ENCODE data around the gene VSIG10.

Gene VSIG10

DNA sequence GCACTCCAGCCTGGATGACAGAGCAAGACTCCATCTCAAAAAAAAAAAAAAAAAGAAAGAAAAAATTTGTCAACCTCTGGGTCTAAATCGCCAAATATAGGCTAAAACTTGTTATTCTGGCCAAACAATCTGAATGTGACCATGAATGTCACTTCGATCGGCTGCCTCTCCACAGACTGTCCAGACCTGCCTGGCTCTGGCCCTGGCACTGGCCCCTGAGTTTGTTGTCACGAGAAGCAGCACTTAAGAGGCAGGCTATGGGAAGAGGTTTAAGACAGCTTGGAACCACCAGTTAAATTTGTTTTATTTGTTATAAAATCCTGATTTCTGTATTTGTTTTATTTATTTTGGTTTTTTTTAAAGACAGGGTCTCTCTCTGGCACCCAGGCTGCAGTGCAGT is 57.4 kb downstream of the VSIG10 start:
- DNase-seq (ENCODE audit: low read depth) = no peak
- H3K4me3 ChIP-seq (ENCODE audit: low read depth, low read length) = no peak overlapping the region
- TF ChIP-seq, protein P1, sequence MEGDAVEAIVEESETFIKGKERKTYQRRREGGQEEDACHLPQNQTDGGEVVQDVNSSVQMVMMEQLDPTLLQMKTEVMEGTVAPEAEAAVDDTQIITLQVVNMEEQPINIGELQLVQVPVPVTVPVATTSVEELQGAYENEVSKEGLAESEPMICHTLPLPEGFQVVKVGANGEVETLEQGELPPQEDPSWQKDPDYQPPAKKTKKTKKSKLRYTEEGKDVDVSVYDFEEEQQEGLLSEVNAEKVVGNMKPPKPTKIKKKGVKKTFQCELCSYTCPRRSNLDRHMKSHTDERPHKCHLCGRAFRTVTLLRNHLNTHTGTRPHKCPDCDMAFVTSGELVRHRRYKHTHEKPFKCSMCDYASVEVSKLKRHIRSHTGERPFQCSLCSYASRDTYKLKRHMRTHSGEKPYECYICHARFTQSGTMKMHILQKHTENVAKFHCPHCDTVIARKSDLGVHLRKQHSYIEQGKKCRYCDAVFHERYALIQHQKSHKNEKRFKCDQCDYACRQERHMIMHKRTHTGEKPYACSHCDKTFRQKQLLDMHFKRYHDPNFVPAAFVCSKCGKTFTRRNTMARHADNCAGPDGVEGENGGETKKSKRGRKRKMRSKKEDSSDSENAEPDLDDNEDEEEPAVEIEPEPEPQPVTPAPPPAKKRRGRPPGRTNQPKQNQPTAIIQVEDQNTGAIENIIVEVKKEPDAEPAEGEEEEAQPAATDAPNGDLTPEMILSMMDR (IDR thresholded peaks at IDR 0.05; ENCODE audit: control insufficient read depth, extremely low read depth, insufficient read depth) = no peak

- no peak overlapping the region for H3K4me3 ChIP-seq (ENCODE audit: low read depth, low read length)
- TF ChIP-seq, protein P1 (IDR thresholded peaks at IDR 0.05; ENCODE audit: control insufficient read depth, extremely low read depth, insufficient read depth) = no peak
- DNase-seq (ENCODE audit: low read depth) = no peak
These were observed 59.2 kb downstream of the VSIG10 start for GRCh38 chr12:118044577-118044976.

- DNase-seq (ENCODE audit: low read depth) = no peak
- no peak overlapping the region for H3K4me3 ChIP-seq (ENCODE audit: low read depth, low read length)
- TF ChIP-seq, protein P1 (IDR thresholded peaks at IDR 0.05; ENCODE audit: control insufficient read depth, extremely low read depth, insufficient read depth) = no peak
These were observed 59.7 kb downstream of the VSIG10 start for GRCh38 chr12:118044075-118044474.

DNA sequence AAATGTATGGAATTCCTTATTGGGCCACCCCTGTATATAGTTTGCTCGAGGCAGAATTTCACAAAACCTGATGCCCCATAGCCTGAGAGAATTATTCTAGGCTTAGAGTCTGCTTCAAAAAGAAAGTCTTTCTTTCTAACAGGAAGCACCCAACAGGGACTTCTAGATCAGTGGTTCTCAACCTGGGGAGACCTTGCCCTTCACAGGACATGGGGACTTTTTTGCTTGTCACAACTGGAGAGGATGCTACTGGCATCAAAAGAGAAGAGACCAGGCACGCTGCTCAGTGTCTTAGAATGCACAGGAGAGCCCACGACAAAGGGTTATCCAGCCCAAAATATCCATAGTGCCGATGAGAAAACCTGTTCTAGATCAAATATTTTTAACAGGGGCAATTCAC is 61.7 kb downstream of the VSIG10 start:
- DNase-seq (ENCODE audit: low read depth) = no peak
- TF ChIP-seq, protein P1 (IDR thresholded peaks at IDR 0.05; ENCODE audit: control insufficient read depth, extremely low read depth, insufficient read depth) = no peak
- no peak overlapping the region for H3K4me3 ChIP-seq (ENCODE audit: low read depth, low read length)

- no peak overlapping the region for H3K4me3 ChIP-seq (ENCODE audit: low read depth, low read length)
- TF ChIP-seq, protein P1 (IDR thresholded peaks at IDR 0.05; ENCODE audit: control insufficient read depth, extremely low read depth, insufficient read depth) = no peak
- DNase-seq (ENCODE audit: low read depth) = no peak
These were observed 65.7 kb downstream of the VSIG10 start for GRCh38 chr12:118038137-118038536.

DNA sequence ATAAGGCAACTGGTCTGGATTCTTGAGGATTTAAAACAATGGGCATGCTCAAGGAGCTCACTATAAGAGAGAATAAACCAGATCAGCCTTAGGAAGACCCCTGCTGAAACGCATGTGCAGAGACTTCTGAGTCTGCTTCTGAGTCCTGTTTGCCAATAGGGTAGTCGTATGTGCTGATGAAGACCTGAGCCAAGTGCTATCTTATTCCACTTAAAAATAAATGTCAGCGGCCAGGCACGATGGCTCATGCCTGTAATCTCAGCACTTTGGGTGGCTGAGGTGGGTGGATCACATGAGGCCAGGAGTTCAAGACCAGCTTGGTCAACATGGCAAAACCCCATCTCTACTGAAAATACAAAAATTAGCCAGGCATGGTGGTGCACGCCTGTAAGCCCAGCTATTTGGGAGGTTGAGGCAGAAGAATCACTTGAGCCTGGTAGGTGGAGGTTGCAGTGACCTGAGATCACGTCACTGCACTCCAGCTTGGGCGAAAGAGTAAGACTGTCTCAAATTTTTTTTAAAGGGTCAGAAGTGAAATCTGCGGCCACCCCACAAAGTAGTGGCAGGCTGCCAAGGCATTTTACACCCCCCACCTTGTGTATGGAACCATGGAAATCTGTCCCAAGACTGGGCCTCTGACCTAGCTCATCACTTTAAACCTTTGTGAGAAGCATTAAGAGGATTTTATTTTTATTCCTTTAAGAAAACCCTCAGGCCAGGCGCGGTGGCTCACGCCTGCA is 67.0 kb downstream of the VSIG10 start:
- H3K4me3 ChIP-seq (ENCODE audit: low read depth, low read length) = no peak overlapping the region
- no peak for DNase-seq (ENCODE audit: low read depth)
- TF ChIP-seq, protein P1 (IDR thresholded peaks at IDR 0.05; ENCODE audit: control insufficient read depth, extremely low read depth, insufficient read depth) = no peak

All from LNCaP clone FGC (cell line).